ENCODE data around the gene MT1E.

- TF ChIP-seq YY1 (tag by site-specific recombination; IDR thresholded peaks at IDR 0.05) (no peak), SP2 (tag by site-specific recombination; IDR thresholded peaks at IDR 0.05) (no peak), ZNF548 (tag by site-specific recombination; IDR thresholded peaks at IDR 0.05) (no peak)
Observed at GRCh38 chr16:56615353-56615752, 10.2 kb upstream of the MT1E start.

Measured in HEK293 (cell line).